ENCODE measurements around the gene MUC20. TPM values are rescaled to one million over a fixed set of nuclear protein-coding genes. Genes with fewer than 3 reads are reported as not detected.
"Not testable (repeated sequence)": the region's sequence is repeated elsewhere in the genome, so short reads cannot be mapped to it uniquely, and the experiment has no call there.

MUC20 gene
- total and polyA plus RNA-seq, 4 donors = 1.1 to 9.7 (median 7.7) TPM

DNA sequence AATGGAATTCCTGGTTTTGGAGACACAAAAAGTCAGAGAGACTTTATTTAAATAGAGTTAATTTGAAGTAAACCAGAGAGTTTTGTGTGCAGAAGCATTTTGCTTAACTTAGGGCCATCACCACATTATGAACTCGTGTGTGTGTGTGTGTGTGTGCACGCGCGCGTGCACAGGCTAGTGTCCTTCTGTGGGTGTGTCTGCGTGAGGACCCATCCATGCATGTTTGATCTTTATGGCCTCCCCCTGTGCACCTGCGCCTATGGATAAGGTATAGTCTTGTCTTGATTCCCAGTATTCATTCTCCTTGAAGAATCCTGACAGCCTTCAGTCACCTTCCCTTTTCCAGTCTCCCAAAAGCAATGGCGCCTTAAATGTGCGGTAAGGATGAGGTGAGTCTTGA lies 26.0 kb downstream of the MUC20 start:
- DNase-seq (ENCODE audit: low spot score) = no peak
- WGBS = 97% methylated on average over 9 of the region's 9 CpGs
- no peak overlapping the region for H3K27ac ChIP-seq (ENCODE audit: low read depth in 1 of 2, low read length in 2 of 2)
- no peak overlapping the region for H3K9ac ChIP-seq (ENCODE audit: low read depth in 1 of 2, low read length in 2 of 2)
- TF ChIP-seq FOXA1 (IDR thresholded peaks at IDR 0.05) = no peak
- no peaks in the 10 kb centered on the region for H3K9me3 ChIP-seq (ENCODE audit: control insufficient read depth in 4 of 4, low read length in 3 of 4)
- H3K36me3 ChIP-seq (ENCODE audit: control insufficient read depth in 4 of 4, insufficient read depth in 3 of 4, low read depth in 1 of 4, low read length in 3 of 4) = no peaks in the 10 kb centered on the region
- H3K27me3 ChIP-seq (ENCODE audit: control insufficient read depth in 4 of 4, insufficient read depth in 4 of 4, low read length in 3 of 4) = no peaks in the 10 kb centered on the region
- H3K4me1 ChIP-seq (ENCODE audit: control insufficient read depth in 4 of 4, insufficient read depth in 4 of 4, low read length in 3 of 4) = peaks cover 0 to 1% (median 0%) of the 10 kb centered on the region in 4 donors
- no peak overlapping the region for H3K4me3 ChIP-seq (ENCODE audit: low read depth in 1 of 3, low read length in 3 of 3)

DNA sequence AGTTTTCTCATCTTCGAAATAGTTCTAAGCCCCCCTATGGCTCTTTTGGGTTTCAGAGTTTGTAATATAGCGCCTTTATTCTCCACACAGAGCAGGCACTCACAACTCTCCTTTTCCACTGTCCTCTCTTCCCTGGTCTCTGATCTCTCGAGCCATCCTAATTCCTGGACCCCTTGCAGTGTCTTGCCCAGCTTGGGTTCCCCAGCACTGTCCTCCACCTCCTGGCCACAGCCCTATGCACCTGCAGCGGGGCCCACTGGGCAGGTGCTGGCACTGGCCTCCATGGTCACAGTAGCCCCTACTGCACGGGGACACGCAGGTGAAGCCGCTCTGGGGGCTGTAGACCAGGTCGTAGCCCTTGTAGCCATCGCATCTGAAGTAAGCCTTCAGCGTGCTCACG lies 27.9 kb downstream of the MUC20 start:
- Histone ChIP-seq H3K9me3 (ENCODE audit: control insufficient read depth in 4 of 4, low read length in 3 of 4) (no peaks in the 10 kb centered on the region), H3K4me1 (ENCODE audit: control insufficient read depth in 4 of 4, insufficient read depth in 4 of 4, low read length in 3 of 4) (peaks cover 0 to 1% (median 0%) of the 10 kb centered on the region in 4 donors), H3K4me3 (ENCODE audit: low read depth in 1 of 3, low read length in 3 of 3) (no peak overlapping the region), H3K27me3 (ENCODE audit: control insufficient read depth in 4 of 4, insufficient read depth in 4 of 4, low read length in 3 of 4) (no peaks in the 10 kb centered on the region), H3K9ac (ENCODE audit: low read depth in 1 of 2, low read length in 2 of 2) (no peak overlapping the region), H3K27ac (ENCODE audit: low read depth in 1 of 2, low read length in 2 of 2) (no peak overlapping the region), H3K36me3 (ENCODE audit: control insufficient read depth in 4 of 4, insufficient read depth in 3 of 4, low read depth in 1 of 4, low read length in 3 of 4) (no peaks in the 10 kb centered on the region)
- WGBS = 96% methylated on average over 11 of the region's 11 CpGs
- DNase-seq (ENCODE audit: low spot score) = no peak
- TF ChIP-seq FOXA1 (IDR thresholded peaks at IDR 0.05) (no peak), JUND (IDR thresholded peaks at IDR 0.05) (no peak), GABPA (IDR thresholded peaks at IDR 0.05 in 1 of 2, conservative IDR thresholded peaks at IDR 0.05 in 1 of 2) (no peak), RXRA (IDR thresholded peaks at IDR 0.05) (no peak), HNF4G (IDR thresholded peaks at IDR 0.05) (no peak), YY1 (IDR thresholded peaks at IDR 0.05) (no peak), RAD21 (IDR thresholded peaks at IDR 0.05) (no peak), FOXA2 (IDR thresholded peaks at IDR 0.05) (no peak), NR2F2 (IDR thresholded peaks at IDR 0.05) (no peak), EGR1 (IDR thresholded peaks at IDR 0.05; ENCODE audit: low read depth in 2 of 2) (no peak)
- TF ChIP-seq, protein P1, sequence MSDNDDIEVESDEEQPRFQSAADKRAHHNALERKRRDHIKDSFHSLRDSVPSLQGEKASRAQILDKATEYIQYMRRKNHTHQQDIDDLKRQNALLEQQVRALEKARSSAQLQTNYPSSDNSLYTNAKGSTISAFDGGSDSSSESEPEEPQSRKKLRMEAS (IDR thresholded peaks at IDR 0.05) = no peak
- TF ChIP-seq, protein P2, sequence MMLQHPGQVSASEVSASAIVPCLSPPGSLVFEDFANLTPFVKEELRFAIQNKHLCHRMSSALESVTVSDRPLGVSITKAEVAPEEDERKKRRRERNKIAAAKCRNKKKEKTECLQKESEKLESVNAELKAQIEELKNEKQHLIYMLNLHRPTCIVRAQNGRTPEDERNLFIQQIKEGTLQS (IDR thresholded peaks at IDR 0.05) = no peak
- TF ChIP-seq, protein P3, sequence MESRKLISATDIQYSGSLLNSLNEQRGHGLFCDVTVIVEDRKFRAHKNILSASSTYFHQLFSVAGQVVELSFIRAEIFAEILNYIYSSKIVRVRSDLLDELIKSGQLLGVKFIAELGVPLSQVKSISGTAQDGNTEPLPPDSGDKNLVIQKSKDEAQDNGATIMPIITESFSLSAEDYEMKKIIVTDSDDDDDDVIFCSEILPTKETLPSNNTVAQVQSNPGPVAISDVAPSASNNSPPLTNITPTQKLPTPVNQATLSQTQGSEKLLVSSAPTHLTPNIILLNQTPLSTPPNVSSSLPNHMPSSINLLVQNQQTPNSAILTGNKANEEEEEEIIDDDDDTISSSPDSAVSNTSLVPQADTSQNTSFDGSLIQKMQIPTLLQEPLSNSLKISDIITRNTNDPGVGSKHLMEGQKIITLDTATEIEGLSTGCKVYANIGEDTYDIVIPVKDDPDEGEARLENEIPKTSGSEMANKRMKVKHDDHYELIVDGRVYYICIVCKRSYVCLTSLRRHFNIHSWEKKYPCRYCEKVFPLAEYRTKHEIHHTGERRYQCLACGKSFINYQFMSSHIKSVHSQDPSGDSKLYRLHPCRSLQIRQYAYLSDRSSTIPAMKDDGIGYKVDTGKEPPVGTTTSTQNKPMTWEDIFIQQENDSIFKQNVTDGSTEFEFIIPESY (IDR thresholded peaks at IDR 0.05) = no peak
- TF ChIP-seq, protein P4, sequence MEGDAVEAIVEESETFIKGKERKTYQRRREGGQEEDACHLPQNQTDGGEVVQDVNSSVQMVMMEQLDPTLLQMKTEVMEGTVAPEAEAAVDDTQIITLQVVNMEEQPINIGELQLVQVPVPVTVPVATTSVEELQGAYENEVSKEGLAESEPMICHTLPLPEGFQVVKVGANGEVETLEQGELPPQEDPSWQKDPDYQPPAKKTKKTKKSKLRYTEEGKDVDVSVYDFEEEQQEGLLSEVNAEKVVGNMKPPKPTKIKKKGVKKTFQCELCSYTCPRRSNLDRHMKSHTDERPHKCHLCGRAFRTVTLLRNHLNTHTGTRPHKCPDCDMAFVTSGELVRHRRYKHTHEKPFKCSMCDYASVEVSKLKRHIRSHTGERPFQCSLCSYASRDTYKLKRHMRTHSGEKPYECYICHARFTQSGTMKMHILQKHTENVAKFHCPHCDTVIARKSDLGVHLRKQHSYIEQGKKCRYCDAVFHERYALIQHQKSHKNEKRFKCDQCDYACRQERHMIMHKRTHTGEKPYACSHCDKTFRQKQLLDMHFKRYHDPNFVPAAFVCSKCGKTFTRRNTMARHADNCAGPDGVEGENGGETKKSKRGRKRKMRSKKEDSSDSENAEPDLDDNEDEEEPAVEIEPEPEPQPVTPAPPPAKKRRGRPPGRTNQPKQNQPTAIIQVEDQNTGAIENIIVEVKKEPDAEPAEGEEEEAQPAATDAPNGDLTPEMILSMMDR (IDR thresholded peaks at IDR 0.05; ENCODE audit: low read depth, low read length, missing input control) = no peak

DNA sequence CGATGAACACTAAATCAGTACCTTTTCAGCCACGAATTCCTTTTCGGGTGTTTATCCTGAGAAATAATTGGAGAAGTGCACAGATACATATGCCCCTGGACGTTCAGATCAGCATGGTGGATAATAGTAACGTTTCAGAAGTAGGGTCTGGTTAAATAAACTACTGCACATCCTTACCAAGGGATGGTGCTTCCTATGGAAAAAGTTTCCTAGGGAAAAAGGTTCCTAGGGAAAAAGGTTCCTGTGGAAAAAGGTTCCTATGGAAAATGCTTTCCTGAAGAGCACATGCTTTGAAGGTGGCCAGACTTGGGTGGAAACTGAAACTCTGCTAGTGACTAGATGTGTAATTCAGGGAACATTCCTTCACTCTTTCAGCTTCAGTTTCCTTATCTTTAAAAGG lies 28.3 kb downstream of the MUC20 start:
- not testable (repeated sequence) for H3K27ac ChIP-seq (ENCODE audit: low read depth in 1 of 2, low read length in 2 of 2); H3K9ac ChIP-seq (ENCODE audit: low read depth in 1 of 2, low read length in 2 of 2); H3K27me3 ChIP-seq (ENCODE audit: control insufficient read depth in 4 of 4, insufficient read depth in 4 of 4, low read length in 3 of 4); H3K36me3 ChIP-seq (ENCODE audit: control insufficient read depth in 4 of 4, insufficient read depth in 3 of 4, low read depth in 1 of 4, low read length in 3 of 4); H3K4me3 ChIP-seq (ENCODE audit: low read depth in 1 of 3, low read length in 3 of 3); H3K9me3 ChIP-seq (ENCODE audit: control insufficient read depth in 4 of 4, low read length in 3 of 4); H3K4me1 ChIP-seq (ENCODE audit: control insufficient read depth in 4 of 4, insufficient read depth in 4 of 4, low read length in 3 of 4); DNase-seq (ENCODE audit: low spot score)
- 88% methylated on average over 5 of the region's 5 CpGs for WGBS
